ENCODE data around the gene ZBTB40.

ZBTB40 gene

DNA sequence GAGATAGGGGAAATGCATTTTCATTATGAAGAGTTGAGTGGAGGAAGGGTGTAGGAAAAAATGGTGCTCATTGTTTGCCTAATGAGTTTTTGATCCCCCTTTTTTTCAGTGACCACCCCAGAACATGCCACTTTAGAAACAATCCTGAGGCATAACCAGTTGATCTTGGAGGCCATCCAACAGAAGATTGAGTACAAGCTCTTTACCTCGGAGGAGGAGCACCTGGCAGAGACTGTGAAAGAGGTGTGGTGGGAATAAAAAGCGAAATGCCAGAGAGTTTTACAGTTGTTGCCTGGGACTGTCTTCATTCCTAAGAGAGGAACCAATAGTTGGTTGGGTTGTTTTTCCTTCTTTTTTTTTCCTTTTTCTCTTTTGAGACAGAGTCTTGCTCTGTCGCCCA, 57.3 kb downstream of the ZBTB40 start:
- no peak for DNase-seq

DNA sequence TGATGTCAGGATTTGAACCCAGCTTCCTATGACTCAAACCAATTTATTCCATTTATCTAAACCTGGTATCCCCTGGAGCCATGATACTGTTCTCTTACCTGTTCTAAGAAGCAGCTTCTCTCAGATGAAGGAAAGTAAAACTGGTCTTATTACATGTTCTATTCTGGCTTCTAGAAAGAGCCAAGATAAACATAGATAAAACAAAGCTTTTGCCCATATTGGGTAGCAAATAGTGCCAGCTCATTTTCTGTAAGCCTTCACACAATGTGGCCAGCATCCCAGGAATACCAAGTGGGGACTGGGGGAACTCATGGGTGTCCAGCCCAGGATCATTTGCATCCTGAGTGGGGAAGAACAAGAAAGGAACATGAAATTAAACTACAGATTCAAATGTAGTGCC, 58.2 kb downstream of the ZBTB40 start:
- DNase-seq: no peak

DNA sequence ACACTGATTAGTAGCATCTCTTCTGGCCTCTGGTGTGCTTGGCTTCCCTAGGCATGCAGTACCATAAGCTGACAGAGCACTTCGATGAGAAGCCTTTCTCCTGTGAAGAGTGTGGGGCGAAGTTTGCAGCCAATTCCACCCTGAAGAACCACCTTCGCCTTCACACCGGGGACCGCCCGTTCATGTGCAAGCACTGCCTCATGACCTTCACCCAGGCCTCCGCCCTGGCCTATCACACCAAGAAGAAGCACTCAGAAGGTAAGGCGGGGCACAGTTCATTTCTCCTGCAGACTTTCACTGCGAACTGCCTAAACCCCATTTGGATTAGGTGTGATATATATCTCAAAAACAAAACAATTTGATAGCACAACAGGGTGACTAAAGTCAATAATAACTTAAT, 61.2 kb downstream of the ZBTB40 start:
- DNase-seq: no peak

DNA sequence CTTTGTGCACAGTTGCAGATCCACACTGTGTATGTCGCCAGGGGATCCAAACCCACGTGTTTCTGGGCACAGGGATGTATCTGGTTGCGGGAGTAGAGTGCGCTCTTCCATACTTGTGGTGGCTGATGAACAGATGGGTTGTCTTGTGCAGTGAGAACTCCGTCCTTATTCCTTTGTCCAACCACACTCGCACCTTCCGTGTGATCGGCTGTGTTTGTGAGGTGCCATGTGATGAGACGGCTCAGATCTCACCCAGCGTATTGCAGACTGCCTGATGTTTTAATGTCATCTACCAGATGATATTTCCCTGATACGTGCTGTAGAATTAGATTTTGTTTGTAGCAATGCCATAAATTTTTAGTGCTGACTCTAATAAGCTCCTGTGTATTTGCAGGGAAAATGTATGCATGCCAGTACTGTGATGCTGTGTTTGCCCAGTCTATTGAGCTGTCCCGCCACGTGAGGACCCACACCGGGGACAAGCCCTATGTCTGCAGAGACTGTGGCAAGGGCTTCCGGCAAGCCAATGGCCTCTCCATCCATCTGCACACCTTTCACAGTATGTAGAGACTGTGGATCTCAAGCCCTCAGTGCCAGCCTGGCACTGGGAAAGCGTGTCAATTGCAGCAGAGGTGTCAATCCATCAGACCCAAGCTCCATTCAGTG, 65.4 kb downstream of the ZBTB40 start:
- DNase-seq: no peak

DNA sequence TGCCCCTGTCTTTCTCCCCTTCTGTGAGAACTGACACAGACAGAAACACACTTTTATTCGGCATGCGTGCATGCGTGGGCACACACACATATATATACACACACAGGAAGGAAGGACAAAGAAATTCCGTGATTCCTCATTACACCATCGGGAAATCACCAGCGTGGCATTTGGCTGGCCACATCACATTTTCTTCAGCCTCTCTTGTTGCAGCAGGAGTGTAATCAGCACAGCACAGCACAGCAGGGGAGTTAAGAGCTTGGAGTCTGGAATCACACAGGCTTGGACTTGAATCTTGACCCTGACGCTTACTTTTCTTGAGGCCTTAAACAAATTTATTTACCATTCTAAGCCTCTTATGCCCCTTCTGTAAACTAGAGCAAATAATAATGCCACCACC, 66.3 kb downstream of the ZBTB40 start:
- no peak for DNase-seq

DNA sequence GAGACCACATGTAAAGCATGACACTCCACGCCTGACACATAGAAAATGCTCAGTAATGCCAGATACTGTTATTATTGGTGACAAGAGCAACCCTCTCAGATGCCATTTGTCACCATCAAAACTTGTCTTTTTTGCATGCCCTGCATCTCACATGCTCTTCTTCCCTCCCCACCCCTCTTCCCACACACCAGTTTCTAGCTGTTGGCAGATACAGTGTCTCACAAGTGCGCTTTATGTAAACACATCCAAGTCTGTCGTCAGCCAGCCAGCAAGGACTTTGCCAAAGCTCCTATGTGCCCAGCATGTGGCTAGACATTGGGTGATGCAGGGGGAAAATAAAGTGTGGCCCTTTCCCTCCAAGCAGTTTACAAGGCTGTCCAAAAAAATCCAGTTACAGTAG, 66.7 kb downstream of the ZBTB40 start:
- no peak for DNase-seq

DNA sequence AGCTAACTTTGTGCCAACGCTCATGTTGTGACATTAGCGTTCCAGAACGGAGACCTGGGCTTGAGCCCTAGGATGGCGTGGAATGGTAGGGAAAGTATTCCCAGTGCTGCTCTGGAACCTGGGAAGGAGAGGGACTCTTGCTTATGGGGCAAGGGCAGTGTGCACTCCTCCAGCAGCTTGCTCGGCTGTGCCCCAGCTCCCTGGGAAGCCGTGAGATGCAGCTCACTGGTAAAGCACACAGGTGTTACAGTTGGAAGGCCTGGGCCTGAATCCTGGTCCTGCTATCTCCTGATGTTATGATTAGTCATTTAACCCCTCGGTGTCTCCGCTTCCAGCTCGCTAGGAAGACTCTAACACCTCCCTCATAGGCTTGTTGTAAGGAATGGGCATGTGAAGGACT, 69.2 kb downstream of the ZBTB40 start:
- no peak for DNase-seq

DNA sequence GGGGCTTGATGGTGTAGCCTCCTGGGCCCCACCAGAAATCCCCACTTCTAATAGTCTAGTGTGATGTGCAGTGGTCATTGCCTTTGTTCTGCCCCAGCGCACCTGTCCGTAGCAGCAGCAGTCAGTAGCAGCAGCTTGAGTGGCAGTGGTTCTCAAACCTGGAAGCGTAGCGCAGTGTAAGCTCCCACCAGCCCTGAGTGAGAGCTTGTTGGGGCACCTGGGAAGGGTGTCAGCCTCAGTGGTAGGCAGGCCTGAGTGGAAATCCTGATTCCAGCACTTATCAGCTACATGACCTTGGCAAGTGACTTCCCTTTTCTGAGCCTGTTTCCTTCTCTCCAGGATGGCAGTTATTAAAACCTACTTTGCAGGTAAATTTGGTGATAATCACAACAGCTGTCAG, 70.0 kb downstream of the ZBTB40 start:
- DNase-seq: no peak

DNA sequence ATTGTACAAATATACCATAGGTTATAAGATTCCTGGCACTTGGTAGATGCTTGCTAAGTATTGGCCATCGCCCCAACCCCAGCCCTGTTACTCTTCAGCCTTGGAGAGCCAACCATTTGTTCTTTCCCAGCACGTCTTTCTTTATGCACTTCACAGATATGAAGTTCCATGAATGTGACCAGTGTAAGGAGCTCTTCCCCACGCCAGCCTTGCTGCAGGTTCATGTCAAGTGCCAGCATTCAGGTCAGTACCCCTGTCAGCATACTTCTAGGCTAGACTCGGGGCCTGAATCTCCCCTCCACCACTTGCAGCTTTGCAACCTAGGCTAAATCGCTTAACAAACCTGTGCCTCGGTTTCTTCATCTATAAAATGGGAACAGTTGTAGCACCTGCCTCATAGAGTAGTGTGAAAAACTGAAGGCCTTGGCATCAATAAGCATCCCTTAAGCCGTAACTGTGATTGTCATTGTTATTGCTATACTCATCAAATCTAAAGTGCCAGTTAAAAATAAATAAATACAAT, 70.6 kb downstream of the ZBTB40 start:
- DNase-seq: no peak

DNA sequence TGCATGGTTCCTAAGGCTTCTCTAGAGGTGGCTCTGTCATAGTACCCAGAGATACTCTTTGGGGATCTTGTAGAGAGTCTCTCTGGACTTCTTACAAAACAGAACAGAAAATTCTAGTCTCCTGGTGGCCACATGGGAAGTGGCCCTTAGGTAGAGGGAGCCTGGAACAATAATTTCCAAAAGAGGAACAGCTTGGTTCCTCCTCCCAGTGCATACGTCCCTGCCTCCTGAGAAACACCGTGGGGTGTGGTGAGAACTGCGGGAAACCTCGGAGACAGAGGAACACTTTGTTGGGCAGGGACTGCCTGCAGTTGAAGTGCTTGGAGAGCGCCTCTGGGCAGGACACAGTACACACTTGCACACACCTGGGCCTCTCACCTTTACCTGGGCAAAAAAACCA, 72.8 kb downstream of the ZBTB40 start:
- DNase-seq: no peak

DNA sequence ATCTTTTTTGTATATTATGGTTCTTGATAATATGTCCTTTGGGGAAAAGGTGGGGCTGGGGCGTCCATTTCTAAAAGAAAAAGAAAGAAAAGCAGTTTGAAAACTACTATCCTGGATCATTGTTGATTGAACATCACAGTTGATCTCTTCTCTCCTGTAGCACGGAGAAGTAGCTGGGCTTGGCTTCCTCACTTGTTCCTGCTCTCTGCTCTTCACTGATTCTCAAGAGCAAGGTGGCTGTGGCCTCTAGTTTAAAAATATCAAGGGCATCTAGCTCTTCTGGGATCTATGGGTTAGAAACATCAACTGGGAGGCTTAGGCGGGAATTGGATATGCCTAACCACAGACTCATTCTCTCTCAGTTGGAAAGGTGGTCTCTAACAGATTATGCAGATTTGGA, 73.6 kb downstream of the ZBTB40 start:
- DNase-seq: no peak

DNA sequence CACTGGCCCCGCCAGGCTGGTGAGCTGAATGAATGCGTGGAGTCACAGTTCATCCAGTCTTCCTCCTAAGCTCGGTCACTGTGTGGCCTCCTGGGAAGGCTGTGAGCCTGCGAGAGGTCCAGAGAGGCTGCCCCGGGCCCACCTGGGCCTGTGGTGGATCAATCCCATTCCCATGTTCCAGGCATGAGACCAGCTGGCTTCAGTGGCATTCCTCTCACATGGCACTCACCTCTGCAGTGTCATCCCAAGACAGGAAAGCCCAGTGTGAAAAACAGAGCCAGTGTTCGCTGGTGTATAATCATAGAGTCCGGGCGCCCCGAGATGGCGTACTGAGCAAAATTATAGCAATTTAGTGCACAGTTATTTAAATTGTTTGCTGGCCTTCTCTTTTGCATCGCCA, 74.0 kb downstream of the ZBTB40 start:
- no peak for DNase-seq

DNA sequence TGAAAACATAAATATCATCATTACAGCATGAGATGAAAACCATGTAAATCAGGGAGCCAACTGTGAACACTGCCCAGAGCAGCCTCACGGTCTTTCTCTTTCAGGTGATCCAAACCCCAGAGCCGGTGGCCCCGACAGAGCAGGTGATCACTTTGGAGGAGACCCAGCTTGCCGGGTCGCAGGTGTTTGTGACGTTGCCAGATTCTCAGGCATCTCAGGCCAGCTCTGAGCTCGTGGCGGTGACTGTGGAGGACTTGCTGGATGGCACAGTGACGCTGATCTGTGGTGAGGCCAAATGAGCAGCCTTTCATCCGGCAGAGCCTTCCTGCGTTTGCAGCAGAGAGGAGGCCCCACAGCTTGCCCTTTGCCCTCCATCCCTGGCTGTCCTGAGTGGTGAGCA, 74.4 kb downstream of the ZBTB40 start:
- DNase-seq: no peak

DNA sequence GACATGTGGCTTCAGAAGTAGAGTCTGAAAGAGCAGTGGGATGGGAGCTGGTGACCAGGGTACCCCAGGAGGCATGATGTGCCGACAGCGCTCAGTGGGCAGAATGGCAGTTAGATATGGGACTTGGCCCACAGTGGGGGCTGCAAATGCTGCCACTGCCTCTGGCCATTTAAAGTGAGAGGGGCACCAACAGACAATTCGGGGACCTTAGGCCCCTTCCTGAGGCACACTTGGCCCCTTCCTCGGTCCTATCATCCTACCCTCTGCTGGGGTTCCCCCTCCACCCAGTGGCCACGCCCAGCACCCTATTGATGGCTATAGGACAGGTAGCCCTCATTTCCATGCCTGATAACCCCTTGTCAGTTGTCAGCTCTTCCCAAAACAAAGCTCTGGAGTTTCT, 75.0 kb downstream of the ZBTB40 start:
- DNase-seq: no peak

DNA sequence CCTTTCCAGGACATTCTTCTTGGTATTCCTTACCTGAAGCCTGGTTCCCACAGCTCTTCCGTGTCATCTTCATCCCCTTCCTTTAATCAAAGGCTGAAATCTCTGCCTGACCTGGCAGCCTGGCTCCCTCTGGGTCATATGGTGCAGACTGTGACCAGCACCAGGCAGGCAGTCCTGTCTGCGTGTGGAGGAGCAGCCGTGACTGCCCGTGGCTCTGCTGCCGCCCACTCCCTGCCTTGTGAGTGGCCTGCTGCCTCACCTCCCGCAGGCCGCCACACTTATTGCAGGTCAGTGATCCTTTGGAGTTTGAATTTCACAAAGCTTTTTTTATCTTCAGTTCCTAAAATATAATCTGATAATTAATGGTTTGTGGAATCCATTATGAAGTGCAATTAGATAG, 75.5 kb downstream of the ZBTB40 start:
- DNase-seq: no peak

DNA sequence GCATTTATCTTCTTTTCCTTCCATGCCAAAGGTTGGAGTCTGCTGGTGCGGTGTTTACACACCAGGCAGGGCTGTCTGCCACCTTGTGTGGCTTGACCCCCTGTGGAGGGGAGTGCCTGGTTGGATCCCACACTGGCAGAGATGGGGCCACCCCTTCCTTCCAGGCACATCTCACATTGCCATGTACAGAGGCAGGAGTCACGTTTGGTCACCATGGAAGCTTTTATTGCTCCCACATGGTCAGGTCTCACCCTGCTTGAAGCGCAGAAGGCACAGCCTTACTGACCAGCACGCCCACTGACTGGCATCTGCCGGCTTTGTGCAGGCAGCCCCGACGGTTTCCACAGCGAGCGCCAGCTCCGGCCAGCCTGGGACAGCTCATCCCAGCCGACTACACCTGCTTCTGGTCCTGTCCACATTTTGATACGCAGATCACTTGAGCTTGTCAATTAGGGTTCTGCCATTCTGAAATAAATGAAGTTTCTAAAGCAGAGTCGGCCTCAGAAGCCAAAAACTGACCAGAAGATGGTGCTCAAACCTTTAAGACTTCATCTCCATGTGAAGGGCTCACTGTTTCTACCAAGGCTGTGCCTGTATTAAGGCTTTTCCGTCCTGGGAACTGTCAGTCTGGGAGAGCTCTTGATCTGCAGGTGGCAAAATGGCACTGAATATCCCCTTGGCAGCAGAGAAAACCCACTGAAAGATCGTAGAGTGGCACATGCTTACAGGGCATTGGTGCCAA, 76.1 kb downstream of the ZBTB40 start:
- DNase-seq: no peak

DNA sequence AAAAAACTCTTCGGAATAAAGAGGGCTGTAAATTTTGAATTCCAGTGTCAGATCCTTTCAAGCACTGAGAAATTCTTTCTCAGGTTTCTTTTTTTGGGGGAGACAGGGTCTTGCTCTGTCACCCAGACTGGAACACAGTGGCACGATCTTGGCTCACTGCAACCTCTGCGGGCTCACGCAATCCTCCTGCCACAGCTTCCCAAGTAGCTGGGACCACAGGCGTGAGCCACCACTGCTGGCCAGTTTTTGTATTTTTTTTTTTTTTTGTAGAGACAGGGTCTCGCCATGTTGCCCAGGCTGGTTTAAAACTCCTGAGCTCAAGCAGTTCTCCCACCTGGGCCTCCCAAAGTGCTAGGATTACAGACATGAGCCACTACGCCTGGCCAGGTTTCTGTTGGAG, 76.8 kb downstream of the ZBTB40 start:
- DNase-seq: no peak

DNA sequence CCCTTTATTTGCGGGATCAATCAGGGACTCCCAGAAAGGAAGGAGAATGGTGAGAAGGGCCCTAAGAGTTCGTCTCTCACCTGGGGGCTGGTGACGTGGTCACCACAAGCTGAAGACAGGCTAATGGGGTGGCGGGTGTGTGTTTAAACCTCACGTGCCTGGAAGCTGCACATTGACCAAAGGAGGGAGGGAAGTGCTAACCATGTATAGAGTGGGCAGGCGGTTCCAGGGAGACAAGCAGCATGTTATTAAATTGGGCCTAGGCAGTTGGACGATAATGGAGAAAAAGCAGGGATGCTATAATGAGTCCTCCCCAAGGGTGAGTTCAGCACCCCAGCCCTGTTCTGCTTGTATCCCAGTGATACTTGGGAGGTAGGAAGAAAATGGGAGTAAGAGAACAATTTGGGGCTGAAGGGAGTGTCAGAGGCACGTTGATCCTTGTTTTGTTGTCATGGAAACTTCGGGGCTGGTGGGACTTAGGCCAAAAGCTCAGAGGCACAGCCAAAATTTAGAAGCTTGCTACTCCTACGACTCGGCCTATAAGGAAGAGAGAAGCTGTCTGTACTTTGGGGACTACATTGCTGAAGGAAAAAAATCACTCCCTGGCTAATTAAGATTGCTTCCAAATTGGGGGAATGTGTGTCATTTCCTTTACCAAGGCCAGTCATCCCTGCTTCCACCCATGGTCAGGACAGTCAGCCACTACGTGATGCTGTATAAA, 78.4 kb downstream of the ZBTB40 start:
- no peak for DNase-seq

DNA sequence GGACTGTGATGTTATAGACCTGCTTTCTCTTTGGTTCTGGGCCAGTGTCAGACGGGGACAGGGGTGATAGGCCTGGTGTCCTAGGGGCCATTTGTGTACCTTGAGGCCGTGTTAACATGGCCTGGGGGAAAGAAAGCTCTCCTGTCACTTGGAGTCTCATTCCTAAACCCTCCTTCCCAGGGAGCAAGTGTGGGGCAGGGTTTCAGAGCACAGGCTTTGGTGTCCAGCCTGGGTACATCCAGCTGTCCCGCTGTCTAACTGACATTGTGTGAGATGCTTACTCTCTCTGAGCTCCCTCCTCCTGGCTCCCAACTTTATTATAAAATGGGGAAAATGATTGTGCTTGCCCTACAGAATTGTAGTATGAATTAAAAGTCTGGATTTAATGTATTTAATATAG, 79.1 kb downstream of the ZBTB40 start:
- no peak for DNase-seq

DNA sequence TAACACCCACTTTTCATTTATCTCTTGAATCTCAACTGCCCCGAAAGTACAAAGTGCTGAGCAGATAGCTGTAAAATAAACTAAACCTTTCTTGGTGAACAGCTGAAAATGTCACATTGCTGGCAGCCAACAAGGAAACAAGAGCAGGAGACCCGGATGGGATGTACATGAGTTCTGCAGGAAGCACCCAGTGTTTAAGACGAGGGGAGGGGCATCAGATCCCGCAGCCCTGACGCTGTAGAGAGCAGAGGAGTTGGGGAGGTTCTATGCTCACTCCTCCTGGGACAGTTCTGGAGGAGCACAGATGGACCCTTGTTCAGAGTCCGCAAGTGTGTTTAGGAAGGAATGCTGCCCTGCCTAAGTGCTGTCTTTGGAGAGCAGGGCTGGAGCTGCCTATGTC, 79.6 kb downstream of the ZBTB40 start:
- DNase-seq: no peak

DNA sequence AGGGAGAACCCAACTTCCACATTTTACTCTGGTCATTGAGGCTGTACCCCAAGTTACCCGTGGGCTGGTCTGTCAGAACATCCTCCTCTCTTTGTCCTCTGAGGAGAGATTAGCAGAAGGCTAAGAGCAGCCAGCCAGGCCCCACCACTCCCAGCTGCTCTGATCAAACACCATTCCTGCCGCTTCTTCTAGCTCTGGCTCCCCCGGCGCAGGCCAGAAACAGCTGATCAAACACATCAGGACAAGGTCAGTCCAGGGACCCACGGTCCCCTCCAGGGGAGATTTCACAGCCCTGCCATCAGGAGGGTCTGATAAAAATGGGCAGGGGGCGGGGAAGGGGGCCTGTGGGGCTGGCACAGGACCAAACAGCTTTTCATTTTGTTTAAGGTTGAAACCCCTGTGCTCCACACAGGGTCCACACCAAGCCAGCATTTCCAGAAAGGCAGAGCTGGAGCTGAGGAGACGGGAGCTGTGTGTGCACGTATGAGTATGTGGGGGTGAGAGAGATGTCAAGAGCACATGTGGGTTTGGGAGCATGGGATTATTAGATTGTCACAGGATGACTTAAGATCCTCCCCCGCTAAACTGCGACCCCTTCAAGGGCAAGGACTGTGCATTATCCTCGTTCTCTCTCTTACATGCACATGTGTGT, 81.7 kb downstream of the ZBTB40 start:
- no peak for DNase-seq

DNA sequence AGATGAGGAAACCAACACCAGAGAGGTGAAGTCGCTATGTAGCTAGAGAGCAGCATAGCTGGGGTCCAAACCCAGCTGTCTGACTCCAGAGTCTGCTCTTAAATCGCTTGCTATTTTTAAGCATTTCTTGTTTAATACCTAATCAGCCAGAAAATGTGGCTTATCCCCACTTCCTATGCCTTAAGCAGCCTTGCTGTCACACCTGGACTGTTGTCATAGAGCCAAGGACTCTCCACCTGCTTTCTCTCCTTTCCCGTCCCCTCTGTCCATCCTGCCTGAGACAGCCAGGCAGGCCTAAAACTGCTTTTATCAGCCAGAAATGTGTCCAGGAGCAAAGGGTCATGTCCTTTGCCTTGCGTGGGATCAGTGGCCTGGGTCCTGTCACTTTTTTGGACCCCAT, 83.3 kb downstream of the ZBTB40 start:
- no peak for DNase-seq

DNA sequence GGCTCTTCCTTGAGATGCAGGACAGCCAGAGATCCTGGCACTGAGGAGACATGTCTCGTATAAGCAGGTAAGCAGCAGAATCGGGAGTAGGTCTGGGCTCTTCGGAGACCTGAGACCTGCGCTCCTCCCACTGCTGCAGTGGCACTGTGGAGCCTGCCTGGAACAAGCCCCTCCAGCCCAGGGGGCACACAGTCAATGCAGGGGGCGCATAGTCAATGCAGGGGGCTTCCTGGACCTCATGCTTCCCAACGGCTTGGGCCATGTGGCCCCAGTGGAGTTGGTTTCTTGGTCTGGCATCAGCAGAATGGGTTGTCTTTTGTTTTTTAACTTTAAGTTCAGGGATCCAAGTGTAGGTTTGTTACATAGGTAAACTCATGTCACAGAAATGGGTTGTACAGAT, 83.7 kb downstream of the ZBTB40 start:
- no peak for DNase-seq

DNA sequence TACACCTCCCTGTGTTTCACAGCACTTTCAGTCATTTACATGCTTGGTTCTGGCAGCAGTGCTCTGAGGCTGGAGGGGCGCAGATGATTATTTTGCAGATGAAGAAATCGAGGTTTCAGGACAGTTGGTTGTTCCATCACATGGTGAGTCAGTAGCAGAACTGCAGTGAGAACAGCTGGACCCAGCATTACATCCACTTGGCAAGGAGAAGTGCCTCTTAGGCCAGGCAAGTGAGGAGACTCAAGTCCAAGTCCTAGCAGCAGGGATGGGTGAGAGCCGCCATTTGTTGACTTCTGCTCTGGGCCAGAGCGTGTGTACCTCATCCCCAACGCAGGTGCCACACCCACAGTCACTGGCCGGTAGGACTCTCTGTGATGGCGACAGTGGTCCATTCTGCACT, 84.9 kb downstream of the ZBTB40 start:
- DNase-seq: no peak
